Eye (tissue), 1 donor: ENCODE results near the gene STK40.

Experiments used
- DNase-seq: peaks from one replicate; pipeline ENCODE4 v3.0.0-alpha.2; 2015

Gene STK40

GRCh38 chr1:36342426-36343185 lies 43.1 kb downstream of the STK40 start:
- peak; percentile 30 for DNase-seq

GRCh38 chr1:36341626-36342320 lies 44.0 kb downstream of the STK40 start:
- no peak for DNase-seq

GRCh38 chr1:36339615-36340014 lies 46.1 kb downstream of the STK40 start:
- no peak for DNase-seq

- peak; percentile 18 for DNase-seq
These were observed 46.5 kb downstream of the STK40 start for GRCh38 chr1:36339215-36339614.

GRCh38 chr1:36337830-36338229 lies 47.9 kb downstream of the STK40 start:
- DNase-seq: no peak

DNA sequence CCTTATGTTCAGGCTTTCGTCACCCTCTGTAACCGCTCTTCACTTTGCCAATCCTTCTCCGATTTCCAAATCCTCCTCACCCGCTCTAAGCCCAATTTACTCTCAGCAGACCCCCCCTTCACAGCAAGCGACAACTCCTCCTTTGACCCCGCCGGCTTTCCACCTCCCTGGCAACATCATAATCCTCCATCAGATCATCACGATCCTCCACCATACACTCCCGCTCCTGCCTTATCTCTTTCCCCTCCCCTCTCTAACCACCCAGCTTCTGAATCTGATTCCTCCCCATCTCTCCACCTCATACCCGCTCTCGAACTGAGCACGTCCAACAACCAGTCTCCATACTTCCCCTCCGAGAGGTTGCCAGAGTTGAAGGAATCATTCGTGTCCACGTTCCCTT lies 54.8 kb downstream of the STK40 start:
- no peak for DNase-seq

DNA sequence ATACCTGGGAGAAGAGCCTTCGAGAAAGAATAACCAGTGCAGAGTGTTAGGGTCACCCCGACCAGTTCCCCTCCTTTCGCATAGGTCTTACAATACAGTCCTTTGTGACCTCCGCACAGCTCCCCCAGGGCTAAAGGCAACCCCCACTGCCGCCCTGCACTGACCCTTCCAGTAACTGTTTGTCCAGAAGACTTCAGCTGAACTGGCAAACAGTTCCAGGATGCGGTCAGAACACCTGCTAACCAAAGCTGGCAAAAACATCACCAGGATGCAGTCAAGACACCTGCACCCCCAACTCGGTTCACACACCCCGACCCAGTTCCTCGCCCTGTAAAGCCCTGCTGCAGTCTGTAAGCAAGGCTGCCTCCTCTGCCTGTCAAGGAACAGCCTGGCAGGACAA lies 55.9 kb downstream of the STK40 start:
- no peak for DNase-seq

GRCh38 chr1:36328713-36329112 lies 57.0 kb downstream of the STK40 start:
- DNase-seq: no peak

- no peak for DNase-seq
These were observed 57.6 kb downstream of the STK40 start for GRCh38 chr1:36328088-36328480.

DNA sequence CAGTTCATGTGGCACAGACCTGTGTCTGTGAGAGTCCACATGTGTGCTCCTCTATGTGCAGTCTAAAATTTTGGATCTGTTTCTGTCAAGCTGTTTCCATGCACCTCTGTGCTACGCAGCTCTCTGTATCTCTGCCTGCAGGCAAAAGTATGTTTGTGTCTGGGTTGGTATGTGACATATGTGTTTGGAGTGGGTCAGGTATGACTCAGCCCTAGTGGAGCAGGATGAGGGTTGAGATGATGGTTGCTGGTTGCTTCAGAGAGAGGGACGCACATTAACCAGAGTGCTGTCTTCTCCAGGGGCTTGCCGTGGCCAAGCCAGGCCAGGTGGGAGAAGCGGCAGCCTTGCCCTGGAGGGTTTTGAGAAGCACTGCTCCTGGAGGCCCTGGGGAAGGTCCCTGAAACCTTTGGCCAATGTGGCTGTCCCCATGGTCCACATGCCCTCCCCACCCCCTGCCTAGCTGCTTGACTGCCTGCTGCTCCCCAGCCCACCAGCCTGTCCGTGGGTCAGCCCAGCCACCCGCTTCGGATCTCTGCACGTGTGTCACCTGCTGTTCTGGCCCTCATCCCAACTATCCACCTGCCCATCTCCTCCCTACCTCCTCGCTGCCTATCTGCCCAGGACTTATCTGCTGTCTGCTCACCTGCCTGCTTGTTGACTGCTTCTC lies 58.2 kb downstream of the STK40 start:
- no peak for DNase-seq

DNA sequence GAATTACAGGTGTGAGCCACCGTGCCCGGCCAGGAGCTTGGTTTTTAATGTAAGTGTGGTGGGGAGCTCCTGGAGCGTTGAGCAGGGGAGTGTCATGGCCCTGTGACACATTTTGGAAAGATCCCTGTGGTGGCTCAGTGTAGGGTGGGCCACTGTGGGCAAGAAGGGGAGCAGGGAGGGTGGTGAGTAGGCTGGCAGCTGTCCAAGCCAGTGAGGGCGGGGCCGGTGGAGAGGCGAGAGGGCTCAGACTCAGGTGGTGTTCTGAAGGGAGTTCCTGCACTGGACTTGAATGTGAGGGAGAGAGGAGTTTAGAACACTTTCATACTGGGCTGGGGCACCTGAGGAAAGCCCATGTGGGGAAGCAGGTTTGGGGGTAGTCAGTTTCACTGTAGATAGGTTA lies 59.2 kb downstream of the STK40 start:
- no peak for DNase-seq

DNA sequence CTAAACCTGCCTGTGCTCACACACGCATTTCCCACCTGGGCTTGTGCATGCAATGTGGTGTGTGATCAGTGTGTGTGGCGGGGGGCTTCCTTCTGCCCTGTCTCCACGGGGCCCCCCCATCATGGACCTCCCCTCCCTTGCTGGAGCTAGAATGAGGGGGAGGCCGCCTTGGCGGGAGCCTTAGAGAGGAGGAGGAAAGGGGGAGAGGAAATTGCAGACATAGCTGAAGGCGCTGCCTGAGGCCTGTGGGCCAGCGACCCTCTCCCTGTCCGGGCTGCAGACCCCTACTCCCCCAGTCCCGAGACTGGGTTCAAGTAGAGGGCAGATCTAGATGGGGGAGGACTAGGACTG lies 61.4 kb downstream of the STK40 start:
- DNase-seq: no peak

DNA sequence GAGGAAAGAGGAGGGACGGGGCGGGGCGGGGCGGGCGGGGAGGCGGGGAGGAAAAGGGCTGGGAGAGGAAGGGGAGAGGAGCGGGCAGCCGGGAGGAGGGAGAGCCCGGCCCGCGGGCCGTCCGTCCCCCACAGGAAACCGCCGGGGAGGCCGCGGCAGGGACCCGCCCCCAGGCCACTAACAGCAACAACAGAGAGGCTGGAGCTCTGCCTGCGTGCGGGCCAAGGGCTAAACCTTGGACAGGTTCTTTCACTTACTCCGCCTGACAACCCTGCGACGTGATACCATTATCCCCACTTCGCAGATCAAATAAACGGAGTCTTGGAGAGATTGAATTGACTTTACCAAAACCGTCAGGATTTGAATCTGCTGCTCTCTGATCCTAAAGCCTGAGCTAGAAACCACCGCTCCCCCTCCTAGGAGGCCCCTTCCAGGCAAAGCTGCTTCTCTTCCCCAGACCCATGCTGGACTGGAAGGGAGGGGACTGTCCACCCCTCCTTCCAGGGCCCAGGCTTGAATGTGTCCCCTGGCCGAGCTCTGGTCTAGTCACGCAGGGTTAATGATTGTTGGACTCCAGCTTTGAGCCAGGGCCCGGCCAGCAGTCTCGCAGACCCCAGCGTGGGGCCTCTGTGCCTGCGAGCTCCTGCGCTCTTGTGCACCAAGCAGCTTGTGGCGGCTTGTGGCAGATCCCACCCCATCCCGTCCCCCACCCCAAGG lies 61.9 kb downstream of the STK40 start, which contains the start of gene EVA1B:
Gene EVA1B (minus strand): TSS at position 10 of the 717 bp plus-strand sequence. CDS start 608 bp downstream, outside the sequence.
- peak; percentile 90 for DNase-seq

- peak; percentile 76 for DNase-seq
These were observed 62.7 kb downstream of the STK40 start for GRCh38 chr1:36322786-36323635.

GRCh38 chr1:36322041-36322785 lies 63.5 kb downstream of the STK40 start:
- peak; percentile 66 for DNase-seq

DNA sequence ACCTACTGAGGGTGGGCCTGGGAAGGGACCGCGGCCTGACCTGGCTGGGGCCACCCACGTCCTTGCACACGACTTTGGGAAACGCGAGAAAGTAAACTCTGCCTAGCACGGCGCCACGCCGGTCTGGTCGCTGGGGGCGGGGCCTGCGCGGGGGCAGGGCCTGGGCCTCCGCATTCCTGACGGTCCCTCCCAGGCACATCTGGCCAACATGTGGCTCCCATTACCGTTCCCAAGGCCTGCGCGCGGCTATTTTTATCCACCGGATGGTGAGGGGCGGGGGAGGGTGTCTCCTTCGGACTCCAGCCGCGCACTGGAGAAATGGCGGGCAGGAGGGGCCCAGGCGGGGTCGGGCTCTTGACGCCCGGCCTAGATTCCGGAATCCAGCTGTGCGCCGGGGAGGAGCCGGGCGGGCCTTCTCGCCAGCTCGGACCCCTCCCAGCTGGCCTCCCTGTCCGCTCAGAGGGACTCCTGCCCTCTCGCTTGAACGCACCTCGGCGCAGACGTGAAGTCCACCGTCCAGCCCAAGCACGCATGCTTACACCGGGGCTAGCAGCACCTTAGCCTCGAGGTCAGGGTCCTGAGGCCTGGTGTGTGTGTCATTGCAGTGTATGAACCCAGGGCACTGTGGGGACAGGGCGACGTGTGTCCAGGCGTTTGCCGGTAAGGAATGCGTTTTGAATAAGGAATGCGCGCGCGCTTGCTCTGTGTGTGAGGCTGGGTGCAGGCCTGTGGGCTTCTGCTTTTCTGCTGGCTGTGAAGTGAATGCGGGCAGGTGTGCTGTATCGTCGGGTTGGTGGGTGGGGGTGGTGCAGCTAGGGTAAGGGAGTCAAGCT lies 64.4 kb downstream of the STK40 start:
- DNase-seq: peak; percentile 94

DNA sequence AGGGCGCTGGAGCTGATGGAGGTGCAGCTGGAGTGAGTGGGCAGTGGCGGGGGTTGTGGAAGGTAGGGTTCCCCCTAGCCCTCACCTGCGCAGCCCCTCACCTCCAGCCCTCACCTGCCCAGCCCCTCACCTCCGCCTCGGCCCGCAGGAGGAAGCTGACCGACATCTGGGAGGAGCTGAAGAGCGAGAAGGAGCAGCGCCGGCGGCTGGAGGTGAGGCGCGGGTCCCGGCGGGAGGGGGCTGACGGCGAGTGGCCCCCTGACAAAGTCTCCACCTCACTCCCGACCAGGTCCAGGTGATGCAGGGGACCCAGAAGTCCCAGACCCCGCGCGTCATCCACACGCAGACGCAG lies 65.0 kb downstream of the STK40 start:
- DNase-seq: no peak

DNA sequence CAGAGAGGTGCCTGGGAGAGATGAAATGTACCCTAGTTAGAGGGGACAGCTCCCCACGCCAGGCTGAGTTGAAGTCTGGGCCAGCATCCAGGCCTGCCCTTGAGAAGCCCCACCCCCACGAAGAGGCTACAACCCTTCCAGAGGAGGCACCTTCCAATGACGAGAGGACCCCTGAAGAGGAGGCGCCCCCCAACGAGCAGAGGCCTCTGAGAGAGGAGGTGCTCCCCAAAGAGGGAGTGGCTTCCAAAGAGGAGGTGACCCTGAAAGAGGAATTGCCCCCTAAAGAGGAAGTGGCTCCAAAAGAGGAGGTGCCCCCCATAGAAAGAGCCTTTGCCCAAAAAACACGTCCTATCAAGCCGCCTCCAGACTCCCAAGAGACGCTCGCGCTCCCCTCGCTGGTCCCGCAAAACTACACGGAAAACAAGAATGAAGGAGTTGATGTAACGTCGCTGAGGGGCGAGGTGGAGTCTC lies 65.4 kb downstream of the STK40 start:
- peak; percentile 46 for DNase-seq

DNA sequence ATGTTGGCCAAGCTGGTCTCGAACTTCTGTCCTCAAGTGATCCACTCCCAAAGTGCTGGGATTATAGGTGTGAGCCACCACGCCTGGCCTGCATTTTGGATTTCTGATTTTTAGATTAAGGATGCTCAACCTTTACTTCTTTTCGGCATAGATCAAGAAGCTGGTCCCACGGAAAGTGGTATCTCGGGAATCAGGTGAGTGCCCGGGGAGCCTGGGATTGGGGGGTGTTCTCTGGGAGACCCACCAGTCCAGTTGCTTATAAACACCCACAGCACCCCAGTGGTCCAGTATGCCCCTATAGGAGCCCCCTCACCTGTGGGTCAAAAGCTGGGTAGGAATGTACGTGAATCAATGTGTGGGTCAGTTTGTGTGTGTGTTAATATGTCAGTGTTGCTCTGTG lies 76.3 kb downstream of the STK40 start:
- DNase-seq: no peak

GRCh38 chr1:36307601-36308330 lies 78.0 kb downstream of the STK40 start:
- DNase-seq: no peak
